KOPT-K1 (cell line): ENCODE results near the gene GRM5.

Source experiments
- H3K27ac ChIP-seq: fragments of 200-600 bp; sonication (generic); 2 replicates; pipeline ENCODE4 v1.5.1; 2016; ENCODE audit warnings: antibody characterized with exemption, mild to moderate bottlenecking, low read depth, low read length; ENCODE audit not compliant: poor library complexity, severe bottlenecking
- H3K36me3 ChIP-seq: fragments of 200-600 bp; sonication (generic); 2 replicates; pipeline ENCODE4 v1.5.1; 2017; ENCODE audit warnings: antibody characterized with exemption, mild to moderate bottlenecking, low read length, moderate library complexity; ENCODE audit not compliant: insufficient read depth
- H3K9me3 ChIP-seq: fragments of 200-600 bp; sonication (generic); 2 replicates; pipeline ENCODE4 v1.5.1; 2017; ENCODE audit warnings: antibody characterized with exemption, low read length, mild to moderate bottlenecking; ENCODE audit not compliant: insufficient read depth, poor library complexity, severe bottlenecking

The GRM5 gene

GRCh38 chr11:88827018-88827676, 238.6 kb downstream of the GRM5 start:
- Histone ChIP-seq H3K9me3 (peaks cover 3% of the 10 kb centered on the region), H3K27ac (no peak overlapping the region), H3K36me3 (no peaks in the 10 kb centered on the region)

GRCh38 chr11:88819616-88820015, 246.2 kb downstream of the GRM5 start:
- H3K27ac ChIP-seq: no peak overlapping the region
- H3K36me3 ChIP-seq: no peaks in the 10 kb centered on the region
- H3K9me3 ChIP-seq: peaks cover 10% of the 10 kb centered on the region

GRCh38 chr11:88818978-88819377, 246.8 kb downstream of the GRM5 start:
- Histone ChIP-seq H3K27ac (no peak overlapping the region), H3K36me3 (no peaks in the 10 kb centered on the region), H3K9me3 (peaks cover 16% of the 10 kb centered on the region)

- Histone ChIP-seq H3K36me3 (no peaks in the 10 kb centered on the region), H3K9me3 (peaks cover 17% of the 10 kb centered on the region), H3K27ac (no peak overlapping the region)
Observed at GRCh38 chr11:88815505-88815904, 250.3 kb downstream of the GRM5 start.

GRCh38 chr11:88814076-88814475, 251.7 kb downstream of the GRM5 start:
- H3K36me3 ChIP-seq: no peaks in the 10 kb centered on the region
- no peak overlapping the region for H3K27ac ChIP-seq
- peaks cover 17% of the 10 kb centered on the region for H3K9me3 ChIP-seq

- no peak overlapping the region for H3K27ac ChIP-seq
- peaks cover 17% of the 10 kb centered on the region for H3K9me3 ChIP-seq
- H3K36me3 ChIP-seq: no peaks in the 10 kb centered on the region
Observed at GRCh38 chr11:88813233-88813915, 252.4 kb downstream of the GRM5 start.

GRCh38 chr11:88810420-88811097, 255.2 kb downstream of the GRM5 start:
- H3K36me3 ChIP-seq: no peaks in the 10 kb centered on the region
- no peak overlapping the region for H3K27ac ChIP-seq

GRCh38 chr11:88809126-88809525, 256.7 kb downstream of the GRM5 start:
- peaks cover 2% of the 10 kb centered on the region for H3K9me3 ChIP-seq
- H3K27ac ChIP-seq: no peak overlapping the region
- H3K36me3 ChIP-seq: no peaks in the 10 kb centered on the region

More at GRCh38 chr11:88810420-88811097, 255.2 kb downstream of the GRM5 start:
- H3K9me3 ChIP-seq: peaks cover 17% of the 10 kb centered on the region

- Histone ChIP-seq H3K36me3 (no peaks in the 10 kb centered on the region), H3K9me3 (no peaks in the 10 kb centered on the region), H3K27ac (no peak overlapping the region)
Observed at GRCh38 chr11:88807349-88807748, 258.4 kb downstream of the GRM5 start.

- H3K9me3 ChIP-seq: no peaks in the 10 kb centered on the region
Observed at GRCh38 chr11:88806410-88806809, 259.4 kb downstream of the GRM5 start.

GRCh38 chr11:88801484-88802123, 264.2 kb downstream of the GRM5 start:
- Histone ChIP-seq H3K36me3 (no peaks in the 10 kb centered on the region), H3K27ac (no peak overlapping the region), H3K9me3 (no peaks in the 10 kb centered on the region)

More at GRCh38 chr11:88806410-88806809, 259.4 kb downstream of the GRM5 start:
- Histone ChIP-seq H3K27ac (no peak overlapping the region), H3K36me3 (no peaks in the 10 kb centered on the region)

- H3K36me3 ChIP-seq: no peaks in the 10 kb centered on the region
- no peaks in the 10 kb centered on the region for H3K9me3 ChIP-seq
Observed at GRCh38 chr11:88799771-88800500, 265.8 kb downstream of the GRM5 start.

GRCh38 chr11:88790182-88790581, 275.6 kb downstream of the GRM5 start:
- no peak overlapping the region for H3K27ac ChIP-seq
- no peaks in the 10 kb centered on the region for H3K36me3 ChIP-seq
- H3K9me3 ChIP-seq: no peaks in the 10 kb centered on the region

More at GRCh38 chr11:88799771-88800500, 265.8 kb downstream of the GRM5 start:
- no peak overlapping the region for H3K27ac ChIP-seq

- Histone ChIP-seq H3K27ac (no peak overlapping the region), H3K36me3 (no peaks in the 10 kb centered on the region), H3K9me3 (peaks cover 10% of the 10 kb centered on the region)
Observed at GRCh38 chr11:88779577-88779976, 286.2 kb downstream of the GRM5 start.
